ENCODE measurements around the gene MROH2B. TPM values are rescaled to one million over a fixed set of nuclear protein-coding genes. Genes with fewer than 3 reads are reported as not detected.

The MROH2B gene
- total and polyA plus RNA-seq, 4 experiments from 2014 or later: not detected

DNA sequence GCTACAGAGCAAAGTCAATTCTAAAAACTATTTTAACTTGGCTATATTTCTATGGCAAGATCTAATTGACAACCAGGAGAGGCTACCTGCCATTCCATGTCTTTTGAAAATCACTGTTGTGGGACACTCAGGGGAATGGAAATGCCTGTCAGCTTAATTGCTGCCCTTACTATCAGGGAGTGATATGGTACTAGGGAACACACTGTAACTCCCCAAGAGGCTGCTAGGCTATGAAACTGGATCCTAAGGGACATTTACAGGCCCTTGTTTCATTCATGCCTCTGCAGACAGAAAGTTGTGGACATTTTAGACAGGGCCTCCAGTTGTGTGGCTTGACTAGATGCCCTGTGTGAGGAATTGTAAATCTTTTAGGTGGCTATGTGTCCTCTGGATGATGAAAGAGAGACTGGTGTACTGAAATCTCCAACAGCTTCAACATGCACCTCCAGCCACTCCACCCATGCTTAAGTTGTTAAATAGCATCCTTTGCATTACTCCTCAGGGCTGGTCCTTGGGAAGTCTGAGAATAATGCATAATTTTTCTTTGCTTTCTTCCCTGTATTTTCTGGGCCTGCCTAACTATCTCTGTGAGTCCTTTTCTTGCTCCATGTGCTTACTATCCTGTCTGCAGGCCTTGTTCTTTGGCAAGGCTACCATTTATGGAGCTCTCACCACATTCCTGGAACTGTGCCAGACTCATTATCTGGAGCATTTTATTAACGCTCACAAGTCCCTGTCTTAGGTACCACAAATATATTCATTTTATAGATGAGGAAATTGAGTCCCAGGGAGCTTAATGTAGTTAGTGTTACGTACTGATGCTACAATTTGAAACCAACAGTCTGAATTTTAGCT lies 3.2 kb downstream of the MROH2B start:
- Histone ChIP-seq H3K4me3 (ENCODE audit: low read length in 2 of 2) (no peak overlapping the region), H3K27me3 (ENCODE audit: insufficient read depth, low read length) (no peaks in the 10 kb centered on the region), H3K36me3 (ENCODE audit: insufficient read depth, low read length) (no peaks in the 10 kb centered on the region), H3K9me3 (ENCODE audit: control insufficient read depth in 1 of 2, low read length in 2 of 2) (no peaks in the 10 kb centered on the region), H3K27ac (ENCODE audit: low read depth, low read length) (no peak overlapping the region), H3K4me1 (ENCODE audit: insufficient read depth, low read length) (no peaks in the 10 kb centered on the region)
- H3K4me1 Mint-ChIP-seq: peaks cover 4 to 7% (median 5%) of the 10 kb centered on the region in 4 donors
- no peak overlapping the region for H3K27ac Mint-ChIP-seq
- ChIA-PET POLR2A (ENCODE audit: partially characterized antibody) (no interaction called here), CTCF (ENCODE audit: partially characterized antibody) (no interaction called here)
- no peaks in the 10 kb centered on the region for H3K36me3 Mint-ChIP-seq
- no peak overlapping the region for H3K4me3 Mint-ChIP-seq
- intact Hi-C loops (cut with micrococcal nuclease): no loop called here
- no peaks in the 10 kb centered on the region for H3K27me3 Mint-ChIP-seq
- no peaks in the 10 kb centered on the region for H3K9me3 Mint-ChIP-seq
- DNase-seq: no peak

DNA sequence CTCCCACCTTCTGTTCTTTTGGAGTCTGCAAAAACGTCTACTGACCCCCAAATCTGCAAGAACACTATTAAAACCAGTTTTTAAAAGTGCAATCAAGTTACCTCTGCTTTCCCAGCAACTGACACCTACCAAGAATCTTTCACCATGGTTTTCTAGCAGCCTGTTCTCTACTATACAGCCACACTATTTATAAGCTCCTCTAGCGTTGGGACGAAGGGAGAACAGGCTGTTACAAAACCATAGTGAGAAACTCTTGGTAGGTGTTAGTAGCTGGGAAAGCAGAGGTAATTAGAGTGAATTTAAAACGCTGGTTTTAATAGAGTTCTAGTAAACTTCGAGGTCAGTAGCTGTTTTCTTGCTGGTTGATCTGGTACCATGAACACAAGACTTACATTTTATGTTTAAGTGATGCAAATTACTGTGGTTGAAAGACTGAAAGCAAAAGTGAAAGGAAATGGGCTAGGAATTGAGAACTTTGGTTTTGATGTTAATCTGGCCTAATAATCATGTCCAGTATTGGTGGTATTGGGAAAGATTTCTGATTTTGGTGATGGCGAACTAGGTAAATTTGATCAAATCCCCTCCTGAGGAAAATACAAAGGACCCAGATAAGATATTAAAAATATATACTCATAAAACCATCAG lies 5.3 kb downstream of the MROH2B start:
- H3K9me3 Mint-ChIP-seq: no peaks in the 10 kb centered on the region
- peaks cover 0 to 1% of the 10 kb centered on the region in 2 donors for H3K27me3 Mint-ChIP-seq
- no peaks in the 10 kb centered on the region for H3K36me3 ChIP-seq (ENCODE audit: insufficient read depth, low read length)
- peaks cover 4 to 7% (median 5%) of the 10 kb centered on the region in 4 donors for H3K4me1 Mint-ChIP-seq
- no peak overlapping the region for H3K27ac ChIP-seq (ENCODE audit: low read depth, low read length)
- no peaks in the 10 kb centered on the region for H3K27me3 ChIP-seq (ENCODE audit: insufficient read depth, low read length)
- peak overlapping the region in 6 of 8 donors; percentile 1 to 50 (median 12) for H3K4me3 Mint-ChIP-seq
- H3K27ac Mint-ChIP-seq: no peak overlapping the region
- no peak for DNase-seq
- H3K4me3 ChIP-seq (ENCODE audit: low read length in 2 of 2): no peak overlapping the region
- ChIA-PET POLR2A (ENCODE audit: partially characterized antibody) (no interaction called here), CTCF (ENCODE audit: partially characterized antibody) (interaction anchor here (0.6 kb wide), 1 partner anchor 9 kb away, joined by 4 read pairs; no protein-coding TSS in a partner anchor)
- no peaks in the 10 kb centered on the region for H3K9me3 ChIP-seq (ENCODE audit: control insufficient read depth in 1 of 2, low read length in 2 of 2)
- no peaks in the 10 kb centered on the region for H3K4me1 ChIP-seq (ENCODE audit: insufficient read depth, low read length)
- H3K36me3 Mint-ChIP-seq: no peaks in the 10 kb centered on the region
- intact Hi-C loops (cut with micrococcal nuclease): no loop called here

DNA sequence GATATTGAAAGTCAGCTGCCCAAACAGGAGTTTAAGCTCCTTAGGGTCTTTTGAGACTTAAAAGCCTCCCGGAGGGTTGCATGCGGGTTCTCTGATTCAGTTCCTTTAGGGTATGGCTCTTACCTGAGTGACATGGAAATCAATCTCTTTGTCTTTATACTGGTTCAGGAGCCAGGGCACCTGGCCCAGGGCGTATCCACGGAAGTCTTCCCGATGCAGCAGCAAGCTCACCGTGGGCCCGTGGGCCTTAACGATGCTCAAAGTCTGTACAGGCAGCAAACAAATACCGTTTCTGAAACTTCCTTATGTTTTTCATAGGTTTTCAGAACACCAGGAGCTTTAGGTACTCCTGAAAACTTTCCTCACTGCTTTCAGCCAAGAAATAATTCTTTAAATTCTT lies 13.2 kb downstream of the MROH2B start:
- no peaks in the 10 kb centered on the region for H3K9me3 ChIP-seq (ENCODE audit: control insufficient read depth in 1 of 2, low read length in 2 of 2)
- no peak overlapping the region for H3K27ac ChIP-seq (ENCODE audit: low read depth, low read length)
- Mint-ChIP-seq H3K4me3 (no peak overlapping the region), H3K36me3 (no peaks in the 10 kb centered on the region), H3K9me3 (peaks cover 0 to 2% (median 0%) of the 10 kb centered on the region in 8 donors), H3K4me1 (no peaks in the 10 kb centered on the region), H3K27ac (no peak overlapping the region), H3K27me3 (peaks cover 0 to 6% of the 10 kb centered on the region in 2 donors)
- intact Hi-C loops (cut with micrococcal nuclease): no loop called here
- no peak for DNase-seq
- no peaks in the 10 kb centered on the region for H3K36me3 ChIP-seq (ENCODE audit: insufficient read depth, low read length)
- H3K27me3 ChIP-seq (ENCODE audit: insufficient read depth, low read length): no peaks in the 10 kb centered on the region
- CTCF ChIA-PET (ENCODE audit: partially characterized antibody): no interaction called here
- no peaks in the 10 kb centered on the region for H3K4me1 ChIP-seq (ENCODE audit: insufficient read depth, low read length)
- H3K4me3 ChIP-seq (ENCODE audit: low read length in 2 of 2): no peak overlapping the region
- POLR2A ChIA-PET (ENCODE audit: partially characterized antibody): no interaction called here

DNA sequence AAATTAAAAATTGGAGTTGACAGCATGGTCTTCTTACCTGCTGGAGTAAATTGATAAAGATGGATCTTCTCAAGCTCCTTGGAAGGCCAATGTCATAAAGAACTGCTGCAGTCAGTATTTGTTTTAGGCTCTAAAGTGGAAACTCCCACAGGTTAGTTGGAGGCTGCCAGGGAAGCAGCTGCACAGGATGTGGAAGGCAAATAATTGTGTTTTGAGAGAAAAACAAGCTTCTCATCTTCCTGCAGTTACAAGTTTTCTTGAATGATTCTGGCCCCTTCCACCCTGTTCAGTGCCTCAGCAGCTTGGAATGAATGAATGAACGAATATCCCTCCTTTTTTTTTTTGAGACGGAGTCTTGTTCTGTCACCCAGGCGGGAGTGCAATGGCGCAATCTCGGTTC lies 13.9 kb downstream of the MROH2B start:
- H3K4me1 Mint-ChIP-seq: no peaks in the 10 kb centered on the region
- H3K4me3 ChIP-seq (ENCODE audit: low read length in 2 of 2): no peak overlapping the region
- no peak overlapping the region for H3K4me3 Mint-ChIP-seq
- intact Hi-C loops (cut with micrococcal nuclease): no loop called here
- no peak overlapping the region for H3K27ac Mint-ChIP-seq
- peaks cover 0 to 6% of the 10 kb centered on the region in 2 donors for H3K27me3 Mint-ChIP-seq
- H3K27me3 ChIP-seq (ENCODE audit: insufficient read depth, low read length): no peaks in the 10 kb centered on the region
- no peaks in the 10 kb centered on the region for H3K36me3 ChIP-seq (ENCODE audit: insufficient read depth, low read length)
- ChIA-PET POLR2A (ENCODE audit: partially characterized antibody) (no interaction called here), CTCF (ENCODE audit: partially characterized antibody) (interaction anchor here (0.6 kb wide), 1 partner anchor 9 kb away, joined by 4 read pairs; no protein-coding TSS in a partner anchor)
- H3K36me3 Mint-ChIP-seq: no peaks in the 10 kb centered on the region
- DNase-seq: no peak
- no peaks in the 10 kb centered on the region for H3K9me3 ChIP-seq (ENCODE audit: control insufficient read depth in 1 of 2, low read length in 2 of 2)
- no peaks in the 10 kb centered on the region for H3K4me1 ChIP-seq (ENCODE audit: insufficient read depth, low read length)
- H3K9me3 Mint-ChIP-seq: peaks cover 0 to 2% (median 0%) of the 10 kb centered on the region in 8 donors
- no peak overlapping the region for H3K27ac ChIP-seq (ENCODE audit: low read depth, low read length)

DNA sequence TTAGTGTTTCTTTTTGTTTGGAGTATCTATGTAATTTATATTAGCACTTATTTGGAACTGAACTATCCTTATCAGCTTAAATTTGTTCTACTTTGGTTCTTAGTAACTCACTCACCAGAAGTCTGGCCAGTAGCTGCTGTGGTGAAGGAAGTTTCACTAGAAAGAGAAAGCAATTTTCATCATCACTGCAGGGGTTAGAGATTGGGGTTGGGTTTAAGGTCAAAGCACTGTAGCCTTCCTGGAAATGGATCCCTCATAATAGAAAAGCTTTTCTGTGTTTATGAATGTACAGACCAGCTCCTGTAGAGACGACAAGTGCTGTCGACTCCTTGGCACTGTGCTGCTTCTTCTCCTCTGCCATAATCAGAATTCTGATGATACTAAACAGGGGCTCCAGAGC lies 22.2 kb downstream of the MROH2B start:
- no peak for DNase-seq
- H3K9me3 ChIP-seq (ENCODE audit: control insufficient read depth in 1 of 2, low read length in 2 of 2): no peaks in the 10 kb centered on the region
- CTCF ChIA-PET (ENCODE audit: partially characterized antibody): no interaction called here
- Mint-ChIP-seq H3K9me3 (no peaks in the 10 kb centered on the region), H3K27me3 (peaks cover 0 to 2% of the 10 kb centered on the region in 2 donors), H3K36me3 (no peaks in the 10 kb centered on the region), H3K4me1 (no peaks in the 10 kb centered on the region), H3K4me3 (no peak overlapping the region), H3K27ac (no peak overlapping the region)
- intact Hi-C loops (cut with micrococcal nuclease): no loop called here
- POLR2A ChIA-PET (ENCODE audit: partially characterized antibody): no interaction called here
- H3K36me3 ChIP-seq (ENCODE audit: insufficient read depth, low read length): no peaks in the 10 kb centered on the region
- no peaks in the 10 kb centered on the region for H3K27me3 ChIP-seq (ENCODE audit: insufficient read depth, low read length)
- no peak overlapping the region for H3K4me3 ChIP-seq (ENCODE audit: low read length in 2 of 2)
- H3K27ac ChIP-seq (ENCODE audit: low read depth, low read length): no peak overlapping the region
- no peaks in the 10 kb centered on the region for H3K4me1 ChIP-seq (ENCODE audit: insufficient read depth, low read length)

DNA sequence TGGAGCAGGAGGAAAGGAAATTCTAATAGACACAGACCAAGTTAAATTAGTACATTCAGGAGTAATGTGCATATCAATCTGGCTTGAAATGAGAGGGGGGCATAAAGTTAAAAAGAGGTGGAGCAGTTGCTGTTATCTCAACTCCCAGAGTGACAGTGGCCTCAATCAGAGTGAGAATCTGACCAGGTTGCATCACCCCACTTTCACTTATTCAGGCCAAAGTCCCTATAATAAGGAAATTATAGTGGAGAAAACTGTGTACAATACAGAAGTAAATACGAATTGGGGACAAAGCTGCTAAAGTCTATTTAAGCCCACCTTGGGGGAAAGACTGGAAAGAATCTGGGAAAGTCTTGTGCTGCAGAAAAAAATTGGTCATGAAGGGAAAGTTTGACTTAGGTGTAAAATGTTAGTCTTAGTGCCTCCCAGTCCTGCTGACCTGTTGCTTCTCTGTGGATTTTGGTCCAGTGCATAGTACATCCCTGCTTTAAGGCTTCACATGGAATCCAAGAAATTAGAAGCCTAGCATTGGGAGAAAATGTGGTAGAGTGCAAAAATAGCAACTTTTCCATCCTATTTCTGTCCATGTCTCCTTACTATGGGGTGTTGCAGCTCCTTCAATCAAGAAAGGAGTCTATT lies 27.9 kb downstream of the MROH2B start:
- Mint-ChIP-seq H3K27me3 (peaks cover 0 to 1% of the 10 kb centered on the region in 2 donors), H3K36me3 (no peaks in the 10 kb centered on the region), H3K4me3 (no peak overlapping the region), H3K27ac (no peak overlapping the region), H3K9me3 (peaks cover 0 to 4% (median 0%) of the 10 kb centered on the region in 8 donors), H3K4me1 (no peaks in the 10 kb centered on the region)
- Histone ChIP-seq H3K27ac (ENCODE audit: low read depth, low read length) (no peak overlapping the region), H3K4me3 (ENCODE audit: low read length in 2 of 2) (no peak overlapping the region), H3K36me3 (ENCODE audit: insufficient read depth, low read length) (no peaks in the 10 kb centered on the region), H3K27me3 (ENCODE audit: insufficient read depth, low read length) (no peaks in the 10 kb centered on the region), H3K9me3 (ENCODE audit: control insufficient read depth in 1 of 2, low read length in 2 of 2) (no peaks in the 10 kb centered on the region), H3K4me1 (ENCODE audit: insufficient read depth, low read length) (no peaks in the 10 kb centered on the region)
- POLR2A ChIA-PET (ENCODE audit: partially characterized antibody): no interaction called here
- no peak for DNase-seq
- intact Hi-C loops (cut with micrococcal nuclease): no loop called here
- CTCF ChIA-PET (ENCODE audit: partially characterized antibody): no interaction called here

DNA sequence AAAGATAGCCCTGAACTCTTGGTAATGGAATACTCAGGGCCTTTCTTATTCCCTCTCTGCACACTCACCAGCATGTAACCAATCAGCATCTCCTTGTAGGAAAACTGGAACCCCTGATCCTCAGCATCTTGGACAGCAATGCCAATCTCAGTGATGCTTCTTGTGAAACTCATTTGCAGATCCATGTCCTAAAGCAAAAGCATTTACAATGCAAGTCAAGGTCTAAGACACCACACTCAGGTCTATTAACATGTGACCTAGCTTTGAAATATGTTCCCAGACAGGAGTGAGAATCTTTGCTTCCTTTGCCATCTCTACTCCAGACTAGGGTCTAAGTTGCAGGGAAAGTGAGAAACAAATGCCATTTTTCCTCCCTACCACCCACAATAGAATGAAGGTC lies 38.2 kb downstream of the MROH2B start:
- no peak overlapping the region for H3K27ac Mint-ChIP-seq
- H3K36me3 ChIP-seq (ENCODE audit: insufficient read depth, low read length): no peaks in the 10 kb centered on the region
- no peaks in the 10 kb centered on the region for H3K9me3 ChIP-seq (ENCODE audit: control insufficient read depth in 1 of 2, low read length in 2 of 2)
- no peaks in the 10 kb centered on the region for H3K4me1 Mint-ChIP-seq
- no peak overlapping the region for H3K27ac ChIP-seq (ENCODE audit: low read depth, low read length)
- H3K4me3 ChIP-seq (ENCODE audit: low read length in 2 of 2): no peak overlapping the region
- no peaks in the 10 kb centered on the region for H3K27me3 Mint-ChIP-seq
- DNase-seq: no peak
- POLR2A ChIA-PET (ENCODE audit: partially characterized antibody): no interaction called here
- peaks cover 0 to 18% (median 9%) of the 10 kb centered on the region in 8 donors for H3K9me3 Mint-ChIP-seq
- intact Hi-C loops (cut with micrococcal nuclease): no loop called here
- no peaks in the 10 kb centered on the region for H3K4me1 ChIP-seq (ENCODE audit: insufficient read depth, low read length)
- H3K27me3 ChIP-seq (ENCODE audit: insufficient read depth, low read length): no peaks in the 10 kb centered on the region
- H3K36me3 Mint-ChIP-seq: no peaks in the 10 kb centered on the region
- CTCF ChIA-PET (ENCODE audit: partially characterized antibody): no interaction called here
- no peak overlapping the region for H3K4me3 Mint-ChIP-seq
